H1 (cell line): Measurements from ENCODE around the gene IL17RA. TPM values are rescaled to one million over a fixed set of nuclear protein-coding genes. Genes with fewer than 3 reads are reported as not detected.

Experiments used
- CTCF ChIA-PET: fragments of 300-600 bp; sonication (Branson Sonifier 250); formaldehyde crosslinking; loops from one replicate; lab custom pipeline; 2021; ENCODE audit not compliant: partially characterized antibody; lab: Charles Lee
- POLR2A ChIA-PET: fragments of 300-600 bp; sonication (Branson Sonifier 250); formaldehyde crosslinking; loops from one replicate; lab custom pipeline; 2021; ENCODE audit warnings: inconsistent platforms; ENCODE audit not compliant: partially characterized antibody; lab: Charles Lee
- DNase-seq, 2 experiments: peaks; one replicate each; pipeline versions ENCODE4 v3.0.0 to v3.0.0-alpha.2; 2010 to 2022; ENCODE audit warnings: low spot score in 2 of 2, low read depth in 1 of 2, mixed read lengths in 1 of 2
- FAIRE-seq: peaks from 2 replicates; lab custom pipeline; 2011; peaks lifted over from hg19 to GRCh38; lab: Jason Lieb, UNC
- H2AFZ ChIP-seq: 2 replicates; pipeline ENCODE4 v1.8.1; 2012; ENCODE audit warnings: low read length, inconsistent platforms
- H2AK5ac ChIP-seq: 2 replicates; pipeline ENCODE4 v1.6.1; 2013; ENCODE audit warnings: low read depth, low read length
- H2BK120ac ChIP-seq: replicated peaks from 2 replicates; pipeline ENCODE3; 2013; ENCODE audit warnings: low read depth, low read length, inconsistent platforms
- H2BK12ac ChIP-seq: 2 replicates; pipeline ENCODE4 v1.6.1; 2013; ENCODE audit warnings: low read depth, low read length
- H2BK15ac ChIP-seq: 2 replicates; pipeline ENCODE4 v1.6.1; 2013; ENCODE audit warnings: low read length
- H2BK20ac ChIP-seq: 2 replicates; pipeline ENCODE4 v1.6.1; 2013; ENCODE audit warnings: low read length
- H2BK5ac ChIP-seq: 2 replicates; pipeline ENCODE4 v1.6.1; 2013; ENCODE audit warnings: low read depth, low read length
- H3K14ac ChIP-seq: 2 replicates; pipeline ENCODE4 v1.6.1; 2013; ENCODE audit warnings: inconsistent platforms; ENCODE audit not compliant: insufficient read length
- H3K18ac ChIP-seq: 2 replicates; pipeline ENCODE4 v1.6.1; 2013; ENCODE audit warnings: low read length; ENCODE audit errors: extremely low read depth
- H3K23ac ChIP-seq: 2 replicates; pipeline ENCODE4 v1.6.1; 2013; ENCODE audit warnings: inconsistent platforms; ENCODE audit not compliant: insufficient read length
- H3K23me2 ChIP-seq: 2 replicates; pipeline ENCODE4 v1.6.1; 2013; ENCODE audit warnings: low read depth, low read length
- H3K27ac ChIP-seq: 2 replicates; pipeline ENCODE4 v1.6.1; 2011; ENCODE audit warnings: low read depth, low read length, inconsistent platforms
- H3K27me3 ChIP-seq, 4 experiments: replicated peaks in 1 of 4; 1 replicate in 1 of 4; 2 replicates in 3 of 4; pipeline versions ENCODE4 v1.6.1 to v1.8.1; 2011 to 2013; ENCODE audit warnings: low read length in 3 of 4, mild to moderate bottlenecking in 3 of 4, inconsistent platforms in 2 of 4, mixed read lengths in 2 of 4, moderate library complexity in 1 of 4; ENCODE audit not compliant: control insufficient read depth in 3 of 4, insufficient read depth in 3 of 4; ENCODE audit errors: extremely low read depth in 1 of 4
- H3K36me3 ChIP-seq, 4 experiments: 2 replicates each; pipeline versions ENCODE4 v1.6.1 to v1.8.1; 2011 to 2013; ENCODE audit warnings: mild to moderate bottlenecking in 4 of 4, low read length in 3 of 4, moderate library complexity in 2 of 4, control low read depth in 1 of 4, inconsistent platforms in 1 of 4; ENCODE audit not compliant: insufficient read depth in 4 of 4, control insufficient read depth in 2 of 4
- H3K4ac ChIP-seq: replicated peaks from 2 replicates; pipeline ENCODE3; 2013; ENCODE audit warnings: low read length, low read depth, mixed read lengths, inconsistent platforms; ENCODE audit not compliant: insufficient read length
- H3K4me1 ChIP-seq, 4 experiments: replicated peaks in 1 of 4; 1 replicate in 1 of 4; 2 replicates in 3 of 4; pipeline versions ENCODE4 v1.6.1 to v1.8.1; 2011 to 2013; ENCODE audit warnings: low read length in 3 of 4, inconsistent platforms in 2 of 4, mixed read lengths in 1 of 4; ENCODE audit not compliant: insufficient read depth in 4 of 4, control insufficient read depth in 3 of 4
- H3K4me2 ChIP-seq, 2 experiments: 2 replicates each; pipeline versions ENCODE4 v1.6.1 to v1.8.1; 2011 to 2013; ENCODE audit warnings: low read depth in 2 of 2, low read length in 2 of 2, control low read depth in 1 of 2, inconsistent platforms in 1 of 2, mild to moderate bottlenecking in 1 of 2; ENCODE audit not compliant: insufficient read depth in 1 of 2
- H3K4me3 ChIP-seq, 4 experiments: fragments of 200-600, 300-600 bp in 1 of 4; sonication (generic), shearing (Covaris generic), sonication (Bioruptor Twin) in 1 of 4; 2 replicates each; pipeline versions ENCODE4 v1.5.1 to v1.8.1; 2011 to 2016; ENCODE audit warnings: low read length in 4 of 4, low read depth in 3 of 4, control low read depth in 2 of 4, inconsistent platforms in 2 of 4, mild to moderate bottlenecking in 2 of 4, mixed read lengths in 1 of 4, moderate library complexity in 1 of 4; ENCODE audit not compliant: insufficient read depth in 2 of 4; ENCODE audit errors: extremely low read depth in 1 of 4
- H3K56ac ChIP-seq: replicated peaks from 2 replicates; pipeline ENCODE3; 2013; ENCODE audit warnings: low read depth, mild to moderate bottlenecking, mixed read lengths, low read length, inconsistent platforms; ENCODE audit not compliant: insufficient read length
- H3K79me1 ChIP-seq: 2 replicates; pipeline ENCODE4 v1.6.1; 2013; ENCODE audit warnings: low read depth, low read length, control low read depth
- H3K79me2 ChIP-seq, 2 experiments: 2 replicates each; pipeline versions ENCODE4 v1.6.1 to v1.8.1; 2012 to 2013; ENCODE audit warnings: low read length in 2 of 2, mild to moderate bottlenecking in 2 of 2, inconsistent platforms in 1 of 2; ENCODE audit not compliant: insufficient read depth in 2 of 2, control insufficient read depth in 1 of 2
- H3K9ac ChIP-seq, 4 experiments: replicated peaks in 1 of 4; 1 replicate in 1 of 4; 2 replicates in 3 of 4; pipeline versions ENCODE4 v1.6.1 to v1.8.1; 2011 to 2013; ENCODE audit warnings: low read depth in 3 of 4, low read length in 3 of 4, control low read depth in 2 of 4, mild to moderate bottlenecking in 2 of 4, moderate library complexity in 2 of 4, inconsistent platforms in 1 of 4; ENCODE audit errors: extremely low read depth in 1 of 4
- H3K9me3 ChIP-seq, 2 experiments: 2 replicates each; pipeline versions ENCODE4 v1.6.1 to v1.8.1; 2012 to 2013; ENCODE audit warnings: mild to moderate bottlenecking in 2 of 2, moderate library complexity in 2 of 2, control low read depth in 1 of 2, inconsistent platforms in 1 of 2, low read depth in 1 of 2, low read length in 1 of 2, mixed read lengths in 1 of 2; ENCODE audit not compliant: insufficient read depth in 2 of 2
- H4K20me1 ChIP-seq, 2 experiments: replicated peaks in 1 of 2; 2 replicates each; pipeline versions ENCODE3 to v1.8.1; 2011 to 2013; ENCODE audit warnings: inconsistent platforms in 2 of 2, low read length in 2 of 2, mild to moderate bottlenecking in 1 of 2; ENCODE audit not compliant: insufficient read depth in 2 of 2, control insufficient read depth in 1 of 2
- H4K5ac ChIP-seq: 2 replicates; pipeline ENCODE4 v1.6.1; 2013; ENCODE audit warnings: low read length, low read depth, mixed read lengths, inconsistent platforms; ENCODE audit not compliant: insufficient read length
- H4K8ac ChIP-seq: 2 replicates; pipeline ENCODE4 v1.8.0; 2013; ENCODE audit warnings: mild to moderate bottlenecking, moderate library complexity, low read length, inconsistent platforms; ENCODE audit not compliant: insufficient read depth; ENCODE audit errors: extremely low read depth
- H4K91ac ChIP-seq: replicated peaks from 2 replicates; pipeline ENCODE3; 2013; ENCODE audit warnings: low read length, mixed read lengths, inconsistent platforms; ENCODE audit not compliant: insufficient read length
- HDAC2 ChIP-seq, 2 experiments: fragments of 300-600 bp in 1 of 2; sonication (generic) in 1 of 2; IDR thresholded peaks; 2 replicates each; pipeline ENCODE4 v1.6.1; 2011 to 2012; ENCODE audit warnings: low read depth in 2 of 2, low read length in 2 of 2, mild to moderate bottlenecking in 2 of 2, moderate library complexity in 2 of 2, borderline replicate concordance in 1 of 2, inconsistent platforms in 1 of 2
- RFX5 ChIP-seq: IDR thresholded peaks from 2 replicates; pipeline ENCODE4 v1.6.1; 2011; ENCODE audit warnings: low read depth, low read length, improper control_type of control experiment, borderline replicate concordance
- RXRA ChIP-seq: IDR thresholded peaks from 2 replicates; pipeline ENCODE4 v1.6.1; 2011; ENCODE audit warnings: low read depth, mild to moderate bottlenecking, low read length, moderate library complexity; ENCODE audit not compliant: insufficient read depth
- TAF1 ChIP-seq: IDR thresholded peaks from 2 replicates; pipeline ENCODE4 v1.6.1; 2011; ENCODE audit warnings: mild to moderate bottlenecking, low read depth, low read length
- TEAD4 ChIP-seq: IDR thresholded peaks from 2 replicates; pipeline ENCODE4 v1.6.1; 2012; ENCODE audit warnings: low read depth, low read length, inconsistent platforms, mixed read lengths
- YY1 ChIP-seq: IDR thresholded peaks from 2 replicates; pipeline ENCODE4 v1.6.1; 2011; ENCODE audit warnings: low read depth, mild to moderate bottlenecking, low read length
- WGBS, 2 experiments: shearing (Covaris generic) in 1 of 2; methylation state at CpG; one replicate each; pipeline versions ENCODE4 v1.1.6 to v1.1.7; 2013 to 2015; ENCODE audit warnings: low lambda C conversion rate in 2 of 2, mixed read lengths in 2 of 2, inconsistent platforms in 1 of 2, low coverage in 1 of 2, missing lambda C conversion rate in 1 of 2; ENCODE audit not compliant: insufficient replicate concordance in 2 of 2, insufficient coverage in 1 of 2, insufficient read length in 1 of 2; ENCODE audit errors: extremely low coverage in 1 of 2, missing lambda C conversion rate in 1 of 2; 5-methylcytosine and 5-hydroxymethylcytosine counted together
- polyA plus RNA-seq, 7 experiments: library from polyadenylated mRNA; depleted of rRNA in 3 of 7; stranded (reverse) in 5 of 7; unstranded in 2 of 7; fragments of >200 nt in 5 of 7; fragments of 200-250 nt in 2 of 7; gene quantifications; 1 replicate in 5 of 7; 2 replicates in 1 of 7; 4 replicates in 1 of 7; pipeline versions ENCODE4 v1.2.1 to v1.2.3, GENCODE V29; 2011 to 2013; ENCODE audit warnings: missing spikeins in 2 of 7, mixed read lengths in 2 of 7
- total RNA-seq: library from RNA; stranded (reverse); fragmentation: NEBNext Ultra II Directional; extraction: Animal tissue kit (Norgen Biotek cat#: 25700); gene quantifications from 2 replicates; pipeline ENCODE4 v1.2.1, GENCODE V29; 2021
- TF ChIP-seq, protein P1 (sequence below): IDR thresholded peaks from 2 replicates; pipeline ENCODE4 v1.6.1; 2012; ENCODE audit warnings: inconsistent platforms

The IL17RA gene
- total and polyA plus RNA-seq, 2 of the 8 experiments (the other 6 are each of a cell fraction or from before 2014, with no cell fraction given) = 5.6 to 9.9 TPM

DNA sequence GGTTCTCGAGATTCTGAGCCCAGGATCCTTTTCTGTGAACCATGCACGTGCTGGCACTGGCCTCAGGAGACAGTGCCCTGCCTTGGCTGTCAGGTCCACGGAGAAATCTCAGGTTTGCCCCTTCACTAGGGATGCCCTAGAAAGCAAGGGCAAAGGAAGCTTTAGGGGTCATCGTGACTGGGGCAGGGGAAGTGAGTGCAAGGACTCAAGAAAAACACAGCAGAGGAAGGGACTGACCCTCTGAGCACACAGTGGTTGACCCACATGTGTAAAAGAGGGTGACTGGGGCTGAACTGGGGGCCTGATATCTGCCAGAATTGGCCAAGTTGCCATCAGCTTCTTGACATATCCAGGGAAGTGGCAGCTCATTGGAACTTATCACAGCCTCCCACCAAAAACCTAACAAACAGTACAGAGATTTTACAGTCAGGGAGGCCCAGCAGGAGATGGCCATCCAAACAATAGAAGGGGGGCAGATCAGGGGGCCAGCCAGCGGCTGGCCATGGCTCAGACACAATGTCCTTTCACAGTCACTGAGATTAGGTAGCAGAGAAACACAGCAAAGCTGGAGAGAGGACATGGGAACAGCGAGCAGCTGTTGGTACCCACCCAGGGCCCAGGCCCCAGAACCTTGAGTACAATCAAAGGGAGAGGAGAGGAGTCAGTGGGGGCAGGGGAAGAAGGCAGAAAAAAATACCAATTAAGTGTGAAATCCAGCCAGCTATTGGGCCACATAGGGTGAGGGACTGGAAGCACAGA lies 32.0 kb downstream of the IL17RA start:
- Histone ChIP-seq H3K27me3 (peaks cover 0 to 4% (median 3%) of the 10 kb centered on the region in 4 experiments; a peak in 4 of 7 replicates), H3K9me3 (no peaks in the 10 kb centered on the region)
- TF ChIP-seq HDAC2 (IDR thresholded peaks at IDR 0.05; ENCODE audit: borderline replicate concordance in 1 of 2, low read depth in 2 of 2, low read length in 2 of 2) (0 out of 4 replicates have a peak, but pooled peaks of 1 of the 2 experiments have one; percentile 16), RFX5 (no peak), YY1 (no peak), RXRA (no peak), TEAD4 (no peak), TAF1 (no peak)
- TF ChIP-seq, protein P1, sequence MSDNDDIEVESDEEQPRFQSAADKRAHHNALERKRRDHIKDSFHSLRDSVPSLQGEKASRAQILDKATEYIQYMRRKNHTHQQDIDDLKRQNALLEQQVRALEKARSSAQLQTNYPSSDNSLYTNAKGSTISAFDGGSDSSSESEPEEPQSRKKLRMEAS = no peak
- TF ChIP-seq, all 59 proteins: peak for 1
- Histone ChIP-seq H4K91ac (no peak overlapping the region), H4K20me1 (peaks cover 2 to 7% of the 10 kb centered on the region in 2 experiments), H3K79me1 (0 out of 2 replicates have a peak, but pooled peaks cover 4% of the 10 kb centered on the region), H2BK12ac (peak overlapping the region; percentile 84; the same call in 1 of the 2 replicates), H2BK5ac (0 out of 2 replicates have a peak overlapping the region, but pooled peaks have one; percentile 66), H3K18ac (peak overlapping the region; percentile 56; the same call in 1 of the 2 replicates), H3K36me3 (no peaks in the 10 kb centered on the region), H3K14ac (no peak overlapping the region), H3K4me1 (peaks cover 4 to 10% (median 7%) of the 10 kb centered on the region in 4 experiments; a peak in 5 of 7 replicates), H3K27ac (no peak overlapping the region), H2BK15ac (peak overlapping the region; percentile 81; the same call in 1 of the 2 replicates), H3K23ac (no peak overlapping the region), H3K4ac (no peak overlapping the region), H4K8ac (no peak overlapping the region), H2BK20ac (no peak overlapping the region), H3K79me2 (no peaks in the 10 kb centered on the region), H3K4me3 (no peak overlapping the region), H2BK120ac (no peak overlapping the region), H3K23me2 (peaks cover 6% of the 10 kb centered on the region; the same call in 1 of the 2 replicates), H2AFZ (no peak overlapping the region), H3K56ac (no peak overlapping the region), H2AK5ac (no peak overlapping the region), H4K5ac (no peak overlapping the region), H3K9ac (no peak overlapping the region), H3K4me2 (peak overlapping the region; percentile 9 to 40; a peak in 1 of 4 replicates)
- POLR2A ChIA-PET = interaction anchor here (1.0 to 1.1 kb wide), 2 partner anchors 16 to 28 kb away, joined by 3 read pairs; no protein-coding TSS in a partner anchor
- 64% methylated on average over 6 of the region's 6 CpGs; no CpG with 5 or more reads in 1 of the 2 experiments for WGBS, 2 experiments
- DNase-seq (no peak), FAIRE-seq (no peak)
- CTCF ChIA-PET = interaction anchor here (0.7 to 5.9 kb wide), 7 partner anchors 10 to 718 kb away, joined by 3 to 29 read pairs (median 5); no protein-coding TSS in a partner anchor
